GM10266 (cell line): ENCODE results near the gene UBB.

ENCODE experiments used
- DNase-seq: peaks from one replicate; pipeline ENCODE4 v3.0.0; 2012; ENCODE audit errors: extremely low spot score
- CTCF ChIP-seq: IDR thresholded peaks from 2 replicates; pipeline ENCODE4 v1.5.1; 2012; ENCODE audit warnings: mild to moderate bottlenecking, low read depth; ENCODE audit not compliant: control insufficient read depth, insufficient read depth; ENCODE audit errors: missing control alignments

Gene UBB

GRCh38 chr17:16429083-16429482 lies 48.2 kb downstream of the UBB start:
- no peak for DNase-seq
- TF ChIP-seq CTCF = no peak

GRCh38 chr17:16430650-16431049 lies 49.8 kb downstream of the UBB start:
- no peak for DNase-seq
- no peak for TF ChIP-seq CTCF

GRCh38 chr17:16432017-16432416 lies 51.1 kb downstream of the UBB start:
- TF ChIP-seq CTCF = no peak
- DNase-seq = no peak
